SU-DHL-6 (cell line): ENCODE measurements around the gene PITPNM2.

Source experiments
- EZH2phosphoT487 ChIP-seq: fragments of 200-600 bp; sonication (generic), shearing (Covaris generic); conservative IDR thresholded peaks from 2 replicates; pipeline ENCODE4 v1.6.1; 2018; ENCODE audit warnings: mild to moderate bottlenecking, antibody characterized with exemption, low read length, moderate library complexity, mixed read lengths
- TF ChIP-seq, protein P1 (sequence below): fragments of 200-600 bp; sonication (generic); IDR thresholded peaks from one replicate; pipeline ENCODE4 v1.5.1; 2017; ENCODE audit warnings: antibody characterized with exemption, mild to moderate bottlenecking, low read length, moderate library complexity; ENCODE audit not compliant: insufficient read depth, poor library complexity, severe bottlenecking

- TF ChIP-seq, protein P1, sequence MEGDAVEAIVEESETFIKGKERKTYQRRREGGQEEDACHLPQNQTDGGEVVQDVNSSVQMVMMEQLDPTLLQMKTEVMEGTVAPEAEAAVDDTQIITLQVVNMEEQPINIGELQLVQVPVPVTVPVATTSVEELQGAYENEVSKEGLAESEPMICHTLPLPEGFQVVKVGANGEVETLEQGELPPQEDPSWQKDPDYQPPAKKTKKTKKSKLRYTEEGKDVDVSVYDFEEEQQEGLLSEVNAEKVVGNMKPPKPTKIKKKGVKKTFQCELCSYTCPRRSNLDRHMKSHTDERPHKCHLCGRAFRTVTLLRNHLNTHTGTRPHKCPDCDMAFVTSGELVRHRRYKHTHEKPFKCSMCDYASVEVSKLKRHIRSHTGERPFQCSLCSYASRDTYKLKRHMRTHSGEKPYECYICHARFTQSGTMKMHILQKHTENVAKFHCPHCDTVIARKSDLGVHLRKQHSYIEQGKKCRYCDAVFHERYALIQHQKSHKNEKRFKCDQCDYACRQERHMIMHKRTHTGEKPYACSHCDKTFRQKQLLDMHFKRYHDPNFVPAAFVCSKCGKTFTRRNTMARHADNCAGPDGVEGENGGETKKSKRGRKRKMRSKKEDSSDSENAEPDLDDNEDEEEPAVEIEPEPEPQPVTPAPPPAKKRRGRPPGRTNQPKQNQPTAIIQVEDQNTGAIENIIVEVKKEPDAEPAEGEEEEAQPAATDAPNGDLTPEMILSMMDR = no peak
- no peak for TF ChIP-seq EZH2phosphoT487
These were observed 866 bp upstream of the PITPNM2 start for GRCh38 chr12:123151457-123152454.
